SK-N-SH (cell line): Measurements from ENCODE around the gene KRCC1. TPM values are rescaled to one million over a fixed set of nuclear protein-coding genes. Genes with fewer than 3 reads are reported as not detected.

Source experiments
- CTCF ChIA-PET: fragments of 300-600, 350-600 bp; formaldehyde crosslinking; extraction: SDS; loops from one replicate; lab custom pipeline; 2021; lab: Yijun Ruan, JAX
- POLR2A ChIA-PET: fragments of 350-600 bp; sonication (Branson Sonifier 250); formaldehyde crosslinking; extraction: SDS; loops from one replicate; lab custom pipeline; 2020; ENCODE audit warnings: antibody characterized with exemption, inconsistent platforms; lab: Yijun Ruan, JAX
- DNase-seq: peaks from one replicate; pipeline ENCODE4 v3.0.0; 2012
- H2AFZ ChIP-seq: fragments of 200-600 bp; sonication (generic); 2 replicates; pipeline ENCODE4 v1.8.1; 2016; ENCODE audit warnings: antibody characterized with exemption, mild to moderate bottlenecking, low read depth
- H3F3A ChIP-seq: fragments of 200-600 bp; sonication (generic); replicated peaks from 2 replicates; pipeline ENCODE3; 2016; ENCODE audit warnings: antibody characterized with exemption, mild to moderate bottlenecking; ENCODE audit not compliant: insufficient read depth
- H3K27ac ChIP-seq, 2 experiments: fragments of 200-500 bp in 1 of 2; fragments of 200-600 bp in 1 of 2; sonication (Bioruptor generic) in 1 of 2; sonication (generic), shearing (Covaris generic) in 1 of 2; 2 replicates each; pipeline versions ENCODE4 v1.5.1 to v1.6.1; 2014 to 2016; ENCODE audit warnings: low read depth in 2 of 2, inconsistent platforms in 1 of 2, low read length in 1 of 2, mild to moderate bottlenecking in 1 of 2, mixed read lengths in 1 of 2
- H3K27me3 ChIP-seq: fragments of 200-600 bp; sonication (generic), shearing (Covaris generic); 2 replicates; pipeline ENCODE4 v1.6.1; 2016; ENCODE audit warnings: mixed run types; ENCODE audit not compliant: insufficient read depth
- H3K36me3 ChIP-seq, 2 experiments: fragments of 200-500 bp in 1 of 2; fragments of 200-600 bp in 1 of 2; sonication (Bioruptor generic) in 1 of 2; sonication (generic) in 1 of 2; replicated peaks in 1 of 2; 2 replicates each; pipeline versions ENCODE3 to v1.5.1; 2014 to 2016; ENCODE audit warnings: low read length in 1 of 2, mild to moderate bottlenecking in 1 of 2; ENCODE audit not compliant: insufficient read depth in 2 of 2, control insufficient read depth in 1 of 2
- H3K4me1 ChIP-seq, 2 experiments: fragments of 200-500 bp in 1 of 2; fragments of 200-600 bp in 1 of 2; sonication (Bioruptor generic) in 1 of 2; sonication (generic), shearing (Covaris generic) in 1 of 2; 2 replicates each; pipeline versions ENCODE4 v1.5.1 to v1.6.1; 2014 to 2016; ENCODE audit warnings: low read depth in 1 of 2, low read length in 1 of 2, mixed run types in 1 of 2; ENCODE audit not compliant: insufficient read depth in 2 of 2, control insufficient read depth in 1 of 2
- H3K4me2 ChIP-seq: fragments of 200-600 bp; sonication (generic), shearing (Covaris generic); 2 replicates; pipeline ENCODE4 v1.6.1; 2017; ENCODE audit warnings: mixed run types
- H3K4me3 ChIP-seq, 2 experiments: fragments of 200-500 bp in 1 of 2; fragments of 200-600 bp in 1 of 2; sonication (Bioruptor generic) in 1 of 2; sonication (generic), shearing (Covaris generic) in 1 of 2; 2 replicates each; pipeline versions ENCODE4 v1.5.1 to v1.8.1; 2014 to 2016; ENCODE audit warnings: low read depth in 2 of 2, inconsistent platforms in 1 of 2, low read length in 1 of 2, mild to moderate bottlenecking in 1 of 2, mixed read lengths in 1 of 2, moderate library complexity in 1 of 2
- H3K79me2 ChIP-seq: fragments of 200-600 bp; sonication (generic); 2 replicates; pipeline ENCODE4 v1.8.1; 2017; ENCODE audit warnings: mild to moderate bottlenecking; ENCODE audit not compliant: insufficient read depth
- H3K9ac ChIP-seq: fragments of 200-600 bp; sonication (generic); 2 replicates; pipeline ENCODE4 v1.6.1; 2017; ENCODE audit warnings: mixed run types
- H3K9me2 ChIP-seq: fragments of 200-600 bp; sonication (generic); 2 replicates; pipeline ENCODE4 v1.6.1; 2017; ENCODE audit warnings: mixed run types
- H3K9me3 ChIP-seq: fragments of 200-600 bp; sonication (generic); 2 replicates; pipeline ENCODE4 v1.6.1; 2017; ENCODE audit warnings: mixed run types, mild to moderate bottlenecking, moderate library complexity
- H4K20me1 ChIP-seq: fragments of 200-600 bp; sonication (generic); 2 replicates; pipeline ENCODE4 v1.6.1; 2017; ENCODE audit warnings: mild to moderate bottlenecking, mixed run types; ENCODE audit not compliant: insufficient read depth
- CHD2 ChIP-seq: fragments of 150-350 bp; IDR thresholded peaks from 2 replicates; pipeline ENCODE4 v1.6.1; 2018; ENCODE audit warnings: low read length; ENCODE audit not compliant: partially characterized antibody
- CTCF ChIP-seq: fragments of 200-600 bp; sonication (generic); IDR thresholded peaks from 2 replicates; pipeline ENCODE4 v1.6.1; 2017; ENCODE audit warnings: antibody characterized with exemption, mild to moderate bottlenecking, moderate library complexity
- FOXJ3 ChIP-seq: sonication (generic); formaldehyde crosslinking; IDR thresholded peaks from 2 replicates; pipeline ENCODE4 v1.5.1; 2020; ENCODE audit warnings: mild to moderate bottlenecking, missing genetic modification reagents
- FOXM1 ChIP-seq: IDR thresholded peaks from 2 replicates; pipeline ENCODE4 v1.4.0; 2012; ENCODE audit warnings: low read depth, mild to moderate bottlenecking
- GABPA ChIP-seq: IDR thresholded peaks from 2 replicates; pipeline ENCODE4 v1.4.0; 2012; ENCODE audit warnings: low read depth, mild to moderate bottlenecking
- NFIC ChIP-seq: IDR thresholded peaks from 2 replicates; pipeline ENCODE4 v1.4.0; 2012; ENCODE audit warnings: borderline replicate concordance
- PBX3 ChIP-seq: IDR thresholded peaks from 2 replicates; pipeline ENCODE4; 2012
- RCOR1 ChIP-seq: fragments of 150-350 bp; IDR thresholded peaks from 2 replicates; pipeline ENCODE4 v1.6.1; 2017; ENCODE audit warnings: antibody characterized with exemption, low read length
- SIN3A ChIP-seq: IDR thresholded peaks from 2 replicates; pipeline ENCODE4 v1.6.1; 2012; ENCODE audit warnings: low read depth, mild to moderate bottlenecking, low read length, moderate library complexity, borderline replicate concordance
- SMC3 ChIP-seq: IDR thresholded peaks from 2 replicates; pipeline ENCODE4 v1.6.1; 2012; ENCODE audit warnings: low read depth, low read length, improper control_type of control experiment
- TCF12 ChIP-seq: IDR thresholded peaks from 2 replicates; pipeline ENCODE4 v1.4.0; 2012
- TEAD4 ChIP-seq: IDR thresholded peaks from 2 replicates; pipeline ENCODE4 v1.4.0; 2012; ENCODE audit warnings: mild to moderate bottlenecking, borderline replicate concordance; ENCODE audit not compliant: insufficient read depth
- USF1 ChIP-seq: IDR thresholded peaks from 2 replicates; pipeline ENCODE4 v1.4.0; 2012; ENCODE audit warnings: low read depth, borderline replicate concordance
- YY1 ChIP-seq: IDR thresholded peaks from 2 replicates; pipeline ENCODE4 v1.4.0; 2012; ENCODE audit warnings: low read depth, mild to moderate bottlenecking
- WGBS: methylation state at CpG from one replicate; pipeline ENCODE4 v1.1.6; 2017; ENCODE audit warnings: low lambda C conversion rate; 5-methylcytosine and 5-hydroxymethylcytosine counted together
- polyA plus RNA-seq, 3 experiments: library from polyadenylated mRNA; depleted of rRNA; stranded (reverse); fragments of >200 nt; gene quantifications; 2 replicates each; pipeline ENCODE4 v1.2.3, GENCODE V29; 2012

The KRCC1 gene
- polyA plus RNA-seq, 1 of the 3 experiments (the other 2 are of a cell fraction), result 10.7 TPM

GRCh38 chr2:88068044-88068443 is 12.5 kb upstream of the KRCC1 start (continued):
- TF ChIP-seq CTCF (no peak), TCF12 (no peak), PBX3 (no peak), CHD2 (no peak), GABPA (no peak), SIN3A (no peak), YY1 (no peak), NFIC (no peak), SMC3 (no peak)

- no peaks in the 10 kb centered on the region; a peak in 1 of 4 replicates for H3K4me1 ChIP-seq
- no peak within 1 kb of the TSS for H3K4me3 ChIP-seq
- no peak within 1 kb of the TSS for H2AFZ ChIP-seq
- H3K9me2 ChIP-seq, result no peaks in the 10 kb centered on the region
- no peak for DNase-seq
- no peaks in the 10 kb centered on the region for H3F3A ChIP-seq
- H3K4me2 ChIP-seq, result no peak within 1 kb of the TSS
- WGBS, result 98% methylated on average over 8 of the region's 8 CpGs
- H3K79me2 ChIP-seq, result no peaks in the 10 kb centered on the region
- H3K36me3 ChIP-seq, result no peaks in the 10 kb centered on the region
- peak within 1 kb of the TSS in 1 of 2 experiments; percentile 4; a peak in 1 of 4 replicates for H3K27ac ChIP-seq
- CTCF ChIA-PET, result interaction anchor here (1.3 to 3.7 kb wide), 3 partner anchors 8 to 92 kb away, joined by 4 to 19 read pairs (median 18); no protein-coding TSS in a partner anchor
- no peak within 1 kb of the TSS for H3K9ac ChIP-seq
- H3K9me3 ChIP-seq, result no peaks in the 10 kb centered on the region
- no peaks in the 10 kb centered on the region for H3K27me3 ChIP-seq
- H4K20me1 ChIP-seq, result no peaks in the 10 kb centered on the region
- POLR2A ChIA-PET, result no interaction called here
- TF ChIP-seq YY1 (no peak), USF1 (no peak), FOXM1 (no peak), RCOR1 (no peak), CHD2 (no peak), GABPA (no peak), PBX3 (no peak), FOXJ3 (CRISPR knock-in tag) (no peak), TEAD4 (no peak)
These were observed 12.0 kb upstream of the KRCC1 start, which contains the start of gene SMYD1 for GRCh38 chr2:88067598-88067997. TSS of gene SMYD1 (plus strand) at chr2:88067825. CDS start at chr2:88067865, 40 bp downstream.
